ENCODE measurements around the gene HOXA13. TPM values are rescaled to one million over a fixed set of nuclear protein-coding genes. Genes with fewer than 3 reads are reported as not detected.

HOXA13 gene
- total RNA-seq, 1 donor, result not detected

- DNase-seq (ENCODE audit: low read depth in 2 of 3, low spot score in 2 of 3), result peak in 2 of 3 donors; percentile 88 to 95
Measured at GRCh38 chr7:27161214-27161720, 38.6 kb downstream of the HOXA13 start.

GRCh38 chr7:27160546-27161213, 39.2 kb downstream of the HOXA13 start:
- peak; percentile 80 to 91 (median 89) for DNase-seq (ENCODE audit: low read depth in 2 of 3, low spot score in 2 of 3)

- no peak for DNase-seq (ENCODE audit: low read depth in 2 of 3, low spot score in 2 of 3)
Measured at GRCh38 chr7:27160145-27160545, 39.7 kb downstream of the HOXA13 start.

- DNase-seq (ENCODE audit: low read depth in 2 of 3, low spot score in 2 of 3), result no peak
Measured at GRCh38 chr7:27159266-27160144, 40.4 kb downstream of the HOXA13 start.

GRCh38 chr7:27158436-27159265, 41.2 kb downstream of the HOXA13 start:
- no peak for DNase-seq (ENCODE audit: low read depth in 2 of 3, low spot score in 2 of 3)

- no peak for DNase-seq (ENCODE audit: low read depth in 2 of 3, low spot score in 2 of 3)
Measured at GRCh38 chr7:27157702-27158431, 42.0 kb downstream of the HOXA13 start.

- DNase-seq (ENCODE audit: low read depth in 2 of 3, low spot score in 2 of 3), result no peak
Measured at GRCh38 chr7:27156916-27157701, 42.8 kb downstream of the HOXA13 start.

- peak in 2 of 3 donors; percentile 86 to 87 for DNase-seq (ENCODE audit: low read depth in 2 of 3, low spot score in 2 of 3)
Measured at GRCh38 chr7:27156508-27156898, 43.4 kb downstream of the HOXA13 start, which contains the start of gene HOXA7. Gene HOXA7 (minus strand): TSS chr7:27156675. CDS start chr7:27156545, 130 bp downstream.

- peak in 1 of 3 donors; percentile 62 for DNase-seq (ENCODE audit: low read depth in 2 of 3, low spot score in 2 of 3)
Measured at GRCh38 chr7:27155816-27156507, 43.9 kb downstream of the HOXA13 start.

- no peak for DNase-seq (ENCODE audit: low read depth in 2 of 3, low spot score in 2 of 3)
Measured at GRCh38 chr7:27154901-27155815, 44.7 kb downstream of the HOXA13 start.

GRCh38 chr7:27154369-27154768, 45.5 kb downstream of the HOXA13 start:
- DNase-seq (ENCODE audit: low read depth in 2 of 3, low spot score in 2 of 3), result no peak

GRCh38 chr7:27153526-27153925, 46.4 kb downstream of the HOXA13 start:
- no peak for DNase-seq (ENCODE audit: low read depth in 2 of 3, low spot score in 2 of 3)

- no peak for DNase-seq (ENCODE audit: low read depth in 2 of 3, low spot score in 2 of 3)
Measured at GRCh38 chr7:27152816-27153442, 47.0 kb downstream of the HOXA13 start.

- DNase-seq (ENCODE audit: low read depth in 2 of 3, low spot score in 2 of 3), result peak in 2 of 3 donors; percentile 87 to 92
Measured at GRCh38 chr7:27151931-27152815, 47.7 kb downstream of the HOXA13 start, which contains the start of gene HOXA3. Gene HOXA3 (minus strand): TSS chr7:27152583. CDS start chr7:27110640, 41,943 bp downstream.

- DNase-seq (ENCODE audit: low read depth in 2 of 3, low spot score in 2 of 3), result no peak
Measured at GRCh38 chr7:27151341-27151930, 48.5 kb downstream of the HOXA13 start.

Data from hematopoietic multipotent progenitor cell (in vitro differentiated cells).